Ovary (tissue), 3 donors: ENCODE measurements around the gene IGF2BP2.

ENCODE experiments used
- CTCF ChIP-seq, 3 donors: fragments of 450-650 bp in 2 of 3; fragments of 200-600 bp in 1 of 3; IDR thresholded peaks; one replicate each; pipeline versions ENCODE4 v1.5.1 to v1.8.0; 2016 to 2022; ENCODE audit warnings: antibody characterized with exemption in 3 of 3, mild to moderate bottlenecking in 1 of 3
- EP300 ChIP-seq: sonication (generic); formaldehyde crosslinking; IDR thresholded peaks from one replicate; pipeline ENCODE4 v1.6.1; 2017; ENCODE audit warnings: antibody characterized with exemption
- POLR2A ChIP-seq: fragments of 450-650 bp; IDR thresholded peaks from one replicate; pipeline ENCODE4 v1.6.1; 2017; ENCODE audit warnings: antibody characterized with exemption, mild to moderate bottlenecking, moderate library complexity
- donor health status: DM: no; HTN: no; CAD: no.

- no peak for TF ChIP-seq CTCF (IDR thresholded peaks at IDR 0.05)
- TF ChIP-seq POLR2A = no peak
- TF ChIP-seq EP300 = no peak
Observed at GRCh38 chr3:185864767-185865166, 39.9 kb upstream of the IGF2BP2 start.
